GM13976 (cell line): ENCODE measurements around the gene USH2A.

Experiments
- DNase-seq: peaks from one replicate; pipeline ENCODE4 v3.0.0; 2012; ENCODE audit warnings: low spot score
- in situ Hi-C: fragments of 300-500 bp; cut with MboI; formaldehyde crosslinking; loops from one replicate; pipeline ENCODE4 v1.12.0; 2022; ENCODE audit warnings: low sequenced_read_pairs, mixed read lengths, inconsistent platforms; ENCODE audit not compliant: unreplicated experiment
- TF ChIP-seq, protein P1 (sequence below): IDR thresholded peaks from 2 replicates; pipeline ENCODE4 v1.5.1; 2012; ENCODE audit warnings: borderline replicate concordance, mild to moderate bottlenecking; ENCODE audit not compliant: insufficient read depth; ENCODE audit errors: extremely low read depth, missing control alignments, control extremely low read depth

Gene USH2A

DNA sequence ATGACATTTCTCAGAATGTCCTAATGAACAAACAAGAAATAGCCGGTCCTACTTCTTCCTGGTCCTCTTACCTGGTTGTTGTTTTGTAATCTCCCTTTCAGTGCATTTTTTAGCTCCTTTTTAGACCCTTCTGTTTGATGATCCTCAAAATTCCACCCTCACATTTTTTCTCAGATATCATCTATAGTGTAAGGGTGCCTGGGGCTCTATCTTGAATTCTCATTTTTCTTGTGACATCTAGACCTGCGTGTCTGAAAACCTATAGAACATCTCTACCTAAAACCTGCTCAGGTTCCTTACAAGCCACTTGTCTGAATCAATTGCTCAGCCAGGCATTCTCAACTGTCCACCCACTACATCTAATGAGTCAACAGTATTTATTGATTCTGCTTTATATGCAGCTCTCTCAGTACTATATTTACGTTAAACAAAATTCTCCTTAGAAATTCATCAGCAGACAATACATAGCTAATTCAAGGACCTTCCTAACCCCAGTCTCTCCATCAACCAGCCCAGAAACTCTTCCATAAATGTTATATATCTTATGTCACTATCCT lies 36.5 kb upstream of the USH2A start:
- no peak for DNase-seq
- in situ Hi-C loops, result no loop called here
- TF ChIP-seq, protein P1, sequence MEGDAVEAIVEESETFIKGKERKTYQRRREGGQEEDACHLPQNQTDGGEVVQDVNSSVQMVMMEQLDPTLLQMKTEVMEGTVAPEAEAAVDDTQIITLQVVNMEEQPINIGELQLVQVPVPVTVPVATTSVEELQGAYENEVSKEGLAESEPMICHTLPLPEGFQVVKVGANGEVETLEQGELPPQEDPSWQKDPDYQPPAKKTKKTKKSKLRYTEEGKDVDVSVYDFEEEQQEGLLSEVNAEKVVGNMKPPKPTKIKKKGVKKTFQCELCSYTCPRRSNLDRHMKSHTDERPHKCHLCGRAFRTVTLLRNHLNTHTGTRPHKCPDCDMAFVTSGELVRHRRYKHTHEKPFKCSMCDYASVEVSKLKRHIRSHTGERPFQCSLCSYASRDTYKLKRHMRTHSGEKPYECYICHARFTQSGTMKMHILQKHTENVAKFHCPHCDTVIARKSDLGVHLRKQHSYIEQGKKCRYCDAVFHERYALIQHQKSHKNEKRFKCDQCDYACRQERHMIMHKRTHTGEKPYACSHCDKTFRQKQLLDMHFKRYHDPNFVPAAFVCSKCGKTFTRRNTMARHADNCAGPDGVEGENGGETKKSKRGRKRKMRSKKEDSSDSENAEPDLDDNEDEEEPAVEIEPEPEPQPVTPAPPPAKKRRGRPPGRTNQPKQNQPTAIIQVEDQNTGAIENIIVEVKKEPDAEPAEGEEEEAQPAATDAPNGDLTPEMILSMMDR, result no peak

DNA sequence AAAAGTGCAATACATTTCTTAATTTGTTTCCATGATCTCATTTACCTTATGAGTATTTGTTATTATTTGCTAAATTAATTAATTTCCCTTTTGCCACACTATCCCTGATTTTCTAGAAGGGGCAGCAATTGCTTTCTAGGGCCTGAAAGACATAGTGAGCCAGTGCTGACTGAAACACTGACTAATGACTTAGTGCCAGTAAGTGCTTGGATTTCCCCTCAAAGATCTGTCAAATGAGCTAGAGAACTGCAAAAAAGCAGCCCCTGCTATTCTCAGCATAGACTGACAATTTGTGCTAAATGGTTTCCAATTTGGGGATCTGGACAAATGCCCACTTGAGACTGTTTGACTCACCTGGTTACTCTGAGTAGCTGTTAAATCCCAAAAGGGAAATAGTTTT lies 35.6 kb upstream of the USH2A start:
- DNase-seq, result no peak
- in situ Hi-C loops, result no loop called here
- TF ChIP-seq, protein P1, result no peak

DNA sequence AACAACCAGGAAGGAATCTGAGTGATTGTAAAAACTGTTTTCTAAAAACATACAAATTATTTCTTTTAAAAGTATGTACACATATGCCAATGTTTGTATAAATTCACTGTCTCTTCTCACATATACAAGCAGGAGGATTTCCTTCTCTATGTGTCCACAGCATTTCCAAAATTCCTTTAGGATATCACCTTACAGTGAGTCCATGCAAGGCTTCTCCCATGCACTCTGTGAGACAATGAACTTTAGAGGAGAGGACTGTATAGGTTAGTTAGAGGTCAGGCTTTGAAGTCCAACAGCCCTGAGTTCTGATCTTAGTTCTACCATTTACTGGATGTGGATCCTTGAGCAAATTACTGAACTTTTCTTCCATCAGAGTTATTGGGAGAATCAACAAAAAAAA lies 34.1 kb upstream of the USH2A start:
- DNase-seq, result no peak
- in situ Hi-C loops, result no loop called here

DNA sequence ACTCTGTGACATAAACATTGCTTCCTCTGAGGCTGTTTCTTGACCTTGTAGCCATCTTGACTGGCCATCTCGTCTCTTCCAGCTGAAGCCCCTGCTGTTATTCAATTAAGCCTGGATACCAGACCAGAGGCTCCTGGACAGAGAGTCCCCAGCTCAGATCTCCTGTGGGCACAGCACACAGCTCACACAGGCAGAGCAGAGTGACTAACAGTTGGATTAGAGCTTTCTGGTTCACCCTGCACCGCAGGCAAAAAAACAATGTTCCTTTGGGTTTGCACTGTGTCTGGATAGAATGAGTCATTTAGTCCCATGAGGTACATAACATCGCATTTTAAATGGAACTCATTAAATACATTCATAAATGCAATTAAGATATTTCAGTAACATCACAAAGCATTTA lies 33.4 kb upstream of the USH2A start:
- no peak for DNase-seq
- in situ Hi-C loops, result no loop called here
- TF ChIP-seq, protein P1, result no peak

More for the DNA sequence above, 34.1 kb upstream of the USH2A start:
- TF ChIP-seq, protein P1, result no peak

DNA sequence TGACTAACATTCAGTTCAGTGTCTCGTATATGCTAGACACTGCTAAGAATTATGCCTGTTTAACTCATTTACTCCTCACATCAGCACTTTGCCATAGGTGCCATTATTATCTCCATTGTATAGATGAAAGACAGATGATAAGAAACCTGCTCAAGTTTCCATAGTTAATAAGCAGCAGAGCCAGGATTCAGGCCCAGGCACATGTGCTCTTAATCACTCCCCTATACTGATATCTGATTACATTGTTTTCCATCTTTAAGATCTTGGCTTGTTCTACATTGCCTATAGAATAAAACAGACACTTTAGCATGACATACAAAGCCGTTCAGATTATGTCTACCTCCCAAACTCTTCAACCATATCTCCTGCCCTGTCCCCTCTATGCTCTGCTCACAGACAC lies 30.5 kb upstream of the USH2A start:
- in situ Hi-C loops, result no loop called here
- TF ChIP-seq, protein P1, result no peak

DNA sequence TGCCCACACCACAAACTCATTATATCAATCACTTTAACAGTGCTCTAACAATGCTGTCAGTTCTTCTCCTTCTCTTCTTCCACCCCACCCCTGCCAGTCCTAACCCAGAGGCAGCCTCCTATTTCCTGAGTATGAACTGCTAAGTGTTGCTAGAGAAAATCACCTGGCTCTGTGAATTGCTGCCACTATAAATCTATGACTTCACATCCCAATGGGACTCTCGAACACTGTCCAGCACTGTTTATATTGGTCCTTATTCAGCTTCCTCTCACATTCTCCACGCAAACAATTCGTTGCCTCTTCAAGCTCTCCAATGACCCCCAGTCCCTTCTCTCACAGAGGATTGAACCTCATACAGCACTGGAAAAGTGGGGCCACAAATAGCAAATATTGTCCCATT lies 27.0 kb upstream of the USH2A start:
- in situ Hi-C loops, result no loop called here
- TF ChIP-seq, protein P1, result no peak
- no peak for DNase-seq

More for the DNA sequence above, 30.5 kb upstream of the USH2A start:
- no peak for DNase-seq
